Mammary epithelial cell (primary cell): ENCODE data around the gene SARNP.

ENCODE experiments used
- EZH2 ChIP-seq: IDR thresholded peaks from 2 replicates; pipeline ENCODE4 v1.6.1; 2012; ENCODE audit warnings: low read length, inconsistent platforms, borderline replicate concordance
- TF ChIP-seq, protein P1 (sequence below), 2 donors: IDR thresholded peaks in 1 of 2; conservative IDR thresholded peaks in 1 of 2; 2 replicates each; pipeline ENCODE4 v1.5.1; 2011 to 2012; ENCODE audit warnings: inconsistent platforms in 2 of 2, low read length in 2 of 2, mild to moderate bottlenecking in 2 of 2, control low read depth in 1 of 2, low read depth in 1 of 2; ENCODE audit not compliant: insufficient read depth in 1 of 2; ENCODE audit errors: extremely low read depth in 1 of 2

DNA sequence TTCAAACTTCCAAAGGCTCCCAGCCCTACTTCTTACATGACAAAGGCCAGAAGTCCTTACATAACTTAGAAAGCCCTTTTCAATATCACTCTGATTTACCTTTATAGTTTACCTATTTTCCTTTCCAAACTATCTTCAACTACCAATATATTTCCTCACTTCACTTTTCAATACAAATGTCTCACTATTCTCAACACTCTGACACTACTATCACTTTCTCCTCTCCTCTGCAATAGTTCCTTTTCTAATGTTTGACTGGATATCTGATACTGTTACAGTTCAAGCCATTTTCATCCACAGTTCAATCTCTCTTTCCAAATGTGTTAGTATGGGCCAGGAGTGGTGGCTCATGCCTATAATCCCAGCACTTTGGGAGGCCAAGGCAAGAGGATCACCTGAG is 3.3 kb downstream of the SARNP start:
- TF ChIP-seq, protein P1, sequence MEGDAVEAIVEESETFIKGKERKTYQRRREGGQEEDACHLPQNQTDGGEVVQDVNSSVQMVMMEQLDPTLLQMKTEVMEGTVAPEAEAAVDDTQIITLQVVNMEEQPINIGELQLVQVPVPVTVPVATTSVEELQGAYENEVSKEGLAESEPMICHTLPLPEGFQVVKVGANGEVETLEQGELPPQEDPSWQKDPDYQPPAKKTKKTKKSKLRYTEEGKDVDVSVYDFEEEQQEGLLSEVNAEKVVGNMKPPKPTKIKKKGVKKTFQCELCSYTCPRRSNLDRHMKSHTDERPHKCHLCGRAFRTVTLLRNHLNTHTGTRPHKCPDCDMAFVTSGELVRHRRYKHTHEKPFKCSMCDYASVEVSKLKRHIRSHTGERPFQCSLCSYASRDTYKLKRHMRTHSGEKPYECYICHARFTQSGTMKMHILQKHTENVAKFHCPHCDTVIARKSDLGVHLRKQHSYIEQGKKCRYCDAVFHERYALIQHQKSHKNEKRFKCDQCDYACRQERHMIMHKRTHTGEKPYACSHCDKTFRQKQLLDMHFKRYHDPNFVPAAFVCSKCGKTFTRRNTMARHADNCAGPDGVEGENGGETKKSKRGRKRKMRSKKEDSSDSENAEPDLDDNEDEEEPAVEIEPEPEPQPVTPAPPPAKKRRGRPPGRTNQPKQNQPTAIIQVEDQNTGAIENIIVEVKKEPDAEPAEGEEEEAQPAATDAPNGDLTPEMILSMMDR (conservative IDR thresholded peaks at IDR 0.05 in 1 of 2, IDR thresholded peaks at IDR 0.05 in 1 of 2; ENCODE audit: extremely low read depth in 1 of 2, insufficient read depth in 1 of 2, low read depth in 1 of 2, low read length in 2 of 2) = no peak
- no peak for TF ChIP-seq EZH2
